Measurements from ENCODE around the gene GPR180.

- no peak for TF ChIP-seq CTCF (conservative IDR thresholded peaks at IDR 0.05)
- TF ChIP-seq EZH2 (IDR thresholded peaks at IDR 0.05; ENCODE audit: low read depth), result no peak
Observed at GRCh38 chr13:94553766-94554165, 47.9 kb upstream of the GPR180 start.

All from PC-9 (cell line).